H9 (cell line): ENCODE results near the gene ZNHIT1. TPM values are rescaled to one million over a fixed set of nuclear protein-coding genes. Genes with fewer than 3 reads are reported as not detected.

Source experiments
- DNase-seq: peaks from one replicate; pipeline ENCODE4 v3.0.0-alpha.2; 2017
- H2AFZ ChIP-seq: one replicate; pipeline ENCODE4 v1.6.1; 2013; ENCODE audit warnings: mild to moderate bottlenecking, low read length, control low read depth, moderate library complexity
- H2AK5ac ChIP-seq: 2 replicates; pipeline ENCODE4 v1.6.1; 2013; ENCODE audit warnings: low read length, control low read depth, mixed read lengths; ENCODE audit not compliant: insufficient read length
- H2BK120ac ChIP-seq: one replicate; pipeline ENCODE4 v1.6.1; 2013; ENCODE audit warnings: low read depth, mild to moderate bottlenecking, low read length, control low read depth, inconsistent platforms; ENCODE audit not compliant: poor library complexity, severe bottlenecking
- H2BK12ac ChIP-seq: 2 replicates; pipeline ENCODE4 v1.6.1; 2013; ENCODE audit warnings: low read length, control low read depth, mixed read lengths, low read depth; ENCODE audit not compliant: insufficient read length
- H2BK15ac ChIP-seq: 2 replicates; pipeline ENCODE4 v1.6.1; 2013; ENCODE audit warnings: low read depth, low read length, control low read depth
- H2BK20ac ChIP-seq: one replicate; pipeline ENCODE4 v1.6.1; 2013; ENCODE audit warnings: low read depth, mild to moderate bottlenecking, low read length, control low read depth, inconsistent platforms; ENCODE audit not compliant: poor library complexity, severe bottlenecking
- H2BK5ac ChIP-seq: 2 replicates; pipeline ENCODE4 v1.6.1; 2013; ENCODE audit warnings: low read length, control low read depth, mixed read lengths; ENCODE audit not compliant: insufficient read length
- H3K14ac ChIP-seq: 2 replicates; pipeline ENCODE4 v1.6.1; 2013; ENCODE audit warnings: low read length, control low read depth; ENCODE audit not compliant: insufficient read depth
- H3K18ac ChIP-seq: 2 replicates; pipeline ENCODE4 v1.6.1; 2013; ENCODE audit warnings: low read depth, mild to moderate bottlenecking, mixed read lengths, low read length, control low read depth; ENCODE audit not compliant: insufficient read length
- H3K23ac ChIP-seq: 2 replicates; pipeline ENCODE4 v1.6.1; 2013; ENCODE audit warnings: low read length, control low read depth, mixed read lengths, low read depth; ENCODE audit not compliant: insufficient read length
- H3K23me2 ChIP-seq: 2 replicates; pipeline ENCODE4 v1.6.1; 2013; ENCODE audit warnings: low read depth, mild to moderate bottlenecking, mixed read lengths, low read length, control low read depth; ENCODE audit not compliant: insufficient read length, poor library complexity, severe bottlenecking
- H3K27ac ChIP-seq: 2 replicates; pipeline ENCODE4 v1.5.1; 2013; ENCODE audit warnings: low read length, control low read depth, mixed read lengths, low read depth; ENCODE audit not compliant: insufficient read length
- H3K27me3 ChIP-seq: 2 replicates; pipeline ENCODE4 v1.6.1; 2013; ENCODE audit warnings: low read length, control low read depth, inconsistent platforms; ENCODE audit not compliant: insufficient read depth
- H3K4ac ChIP-seq: 2 replicates; pipeline ENCODE4 v1.6.1; 2013; ENCODE audit warnings: low read depth, mild to moderate bottlenecking, control low read depth, inconsistent platforms, low read length, moderate library complexity
- H3K4me1 ChIP-seq: 2 replicates; pipeline ENCODE4 v1.6.1; 2013; ENCODE audit warnings: low read length, control low read depth, inconsistent platforms; ENCODE audit not compliant: insufficient read depth
- H3K4me2 ChIP-seq: 2 replicates; pipeline ENCODE4 v1.6.1; 2013; ENCODE audit warnings: low read length, control low read depth, mixed read lengths; ENCODE audit not compliant: insufficient read length, insufficient read depth
- H3K56ac ChIP-seq: 2 replicates; pipeline ENCODE4 v1.6.1; 2013; ENCODE audit warnings: low read depth, mild to moderate bottlenecking, mixed read lengths, low read length, control low read depth; ENCODE audit not compliant: insufficient read length
- H3K79me1 ChIP-seq: 2 replicates; pipeline ENCODE4 v1.6.1; 2013; ENCODE audit warnings: low read depth, mild to moderate bottlenecking, moderate library complexity, low read length, control low read depth, inconsistent platforms; ENCODE audit not compliant: insufficient read depth, poor library complexity, severe bottlenecking
- H3K79me2 ChIP-seq: 2 replicates; pipeline ENCODE4 v1.6.1; 2013; ENCODE audit warnings: low read length, control low read depth, inconsistent platforms; ENCODE audit not compliant: insufficient read depth
- H3K9ac ChIP-seq: 2 replicates; pipeline ENCODE4 v1.6.1; 2013; ENCODE audit warnings: low read length, control low read depth, mixed read lengths; ENCODE audit not compliant: insufficient read length; ENCODE audit errors: extremely low read depth
- H3K9me3 ChIP-seq: one replicate; pipeline ENCODE4 v1.6.1; 2013; ENCODE audit warnings: low read depth, low read length, inconsistent platforms; ENCODE audit not compliant: control insufficient read depth
- H3T11ph ChIP-seq: one replicate; pipeline ENCODE4 v1.6.1; 2013; ENCODE audit warnings: mild to moderate bottlenecking, low read length, control low read depth, inconsistent platforms
- H4K20me1 ChIP-seq: one replicate; pipeline ENCODE4 v1.6.1; 2013; ENCODE audit not compliant: control insufficient read depth, insufficient read length, insufficient read depth
- H4K5ac ChIP-seq: 2 replicates; pipeline ENCODE4 v1.6.1; 2013; ENCODE audit warnings: low read depth, mild to moderate bottlenecking, mixed read lengths, low read length, control low read depth; ENCODE audit not compliant: insufficient read length
- H4K8ac ChIP-seq: replicated peaks from 2 replicates; pipeline ENCODE4 v1.6.1; 2013; ENCODE audit warnings: low read length, control low read depth, mixed read lengths, low read depth; ENCODE audit not compliant: insufficient read length
- H4K91ac ChIP-seq: 2 replicates; pipeline ENCODE4 v1.6.1; 2013; ENCODE audit warnings: low read depth, mild to moderate bottlenecking, moderate library complexity, mixed read lengths, low read length, control low read depth; ENCODE audit not compliant: insufficient read length
- H3K27ac Mint-ChIP-seq, 3 experiments: 2 replicates in 2 of 3; 3 replicates in 1 of 3; pipeline ENCODE4 v1.8.0; 2020 to 2021; ENCODE audit warnings: mixed read lengths in 3 of 3, mild to moderate bottlenecking in 1 of 3, moderate library complexity in 1 of 3
- H3K27me3 Mint-ChIP-seq: 2 replicates; pipeline ENCODE4 v1.8.0; 2021; ENCODE audit warnings: low read depth, mild to moderate bottlenecking, moderate library complexity, mixed read lengths
- H3K36me3 Mint-ChIP-seq, 3 experiments: 2 replicates in 2 of 3; 3 replicates in 1 of 3; pipeline ENCODE4 v1.8.0; 2020 to 2021; ENCODE audit warnings: low read depth in 3 of 3, mixed read lengths in 3 of 3; ENCODE audit not compliant: insufficient read depth in 1 of 3
- H3K4me1 Mint-ChIP-seq, 2 experiments: 2 replicates each; pipeline ENCODE4 v1.8.0; 2020; ENCODE audit warnings: mixed read lengths in 2 of 2
- H3K4me3 Mint-ChIP-seq, 2 experiments: 2 replicates in 1 of 2; 3 replicates in 1 of 2; pipeline ENCODE4 v1.8.0; 2020 to 2021; ENCODE audit warnings: mild to moderate bottlenecking in 2 of 2, mixed read lengths in 2 of 2, moderate library complexity in 1 of 2
- H3K9me3 Mint-ChIP-seq, 2 experiments: 2 replicates in 1 of 2; 3 replicates in 1 of 2; pipeline ENCODE4 v1.8.0; 2020; ENCODE audit warnings: mild to moderate bottlenecking in 2 of 2, mixed read lengths in 2 of 2, moderate library complexity in 1 of 2
- WGBS: extraction: QIAGEN DNeasy Blood & Tissue Kit; methylation state at CpG from one replicate; pipeline ENCODE4 v1.1.7; 2013; ENCODE audit warnings: missing lambda C conversion rate, low lambda C conversion rate, mixed read lengths; ENCODE audit not compliant: insufficient read length; ENCODE audit errors: extremely low coverage; 5-methylcytosine and 5-hydroxymethylcytosine counted together
- total RNA-seq: library from RNA; stranded (reverse); gene quantifications from 2 replicates; pipeline ENCODE4 v1.2.1, GENCODE V29; 2021
- TF ChIP-seq, protein P1 (sequence below): fragments of 200-600 bp; sonication (generic); conservative IDR thresholded peaks from 3 replicates; pipeline ENCODE4 v1.8.0; 2021; ENCODE audit warnings: antibody characterized with exemption, mild to moderate bottlenecking

Gene ZNHIT1
- total RNA-seq, 1 experiment from 2014 or later = 52.7 TPM

DNA sequence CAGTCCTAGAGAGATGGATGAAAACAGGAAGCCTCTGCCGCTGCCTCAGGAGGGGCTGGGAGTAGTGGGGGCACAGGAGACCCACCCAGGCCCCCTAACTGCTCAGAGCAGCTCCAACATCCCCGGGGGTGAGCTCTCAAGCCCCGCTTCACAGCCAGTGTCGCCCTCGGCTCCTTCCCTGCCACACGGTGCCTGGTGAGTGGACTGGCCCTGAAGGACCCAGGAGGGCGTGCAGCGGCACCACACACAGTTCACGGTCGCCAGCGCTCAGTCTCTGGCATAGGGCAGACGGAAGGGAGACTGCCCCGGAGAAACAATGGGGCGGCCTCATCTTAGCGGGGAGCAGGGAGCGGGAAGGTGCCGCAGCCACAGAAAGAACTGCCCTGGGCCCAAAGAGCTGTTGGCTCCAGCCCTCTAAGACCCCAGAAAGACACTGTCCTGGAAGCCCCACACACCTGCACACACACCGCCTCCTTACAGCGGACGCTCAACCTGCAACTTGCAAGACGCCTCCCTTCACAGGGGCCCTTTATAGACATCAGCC, 18.4 kb downstream of the ZNHIT1 start:
- DNase-seq = no peak
- Mint-ChIP-seq H3K27me3 (no peaks in the 10 kb centered on the region), H3K36me3 (peaks cover 3 to 23% (median 4%) of the 10 kb centered on the region in 3 experiments; a peak in 5 of 7 replicates), H3K27ac (no peak overlapping the region; a peak in 1 of 7 replicates), H3K9me3 (no peaks in the 10 kb centered on the region), H3K4me1 (peaks cover 16 to 31% of the 10 kb centered on the region in 2 experiments), H3K4me3 (no peak overlapping the region)
- no peak overlapping the region for H2AFZ ChIP-seq
- no peak overlapping the region for H3K56ac ChIP-seq
- TF ChIP-seq, protein P1, sequence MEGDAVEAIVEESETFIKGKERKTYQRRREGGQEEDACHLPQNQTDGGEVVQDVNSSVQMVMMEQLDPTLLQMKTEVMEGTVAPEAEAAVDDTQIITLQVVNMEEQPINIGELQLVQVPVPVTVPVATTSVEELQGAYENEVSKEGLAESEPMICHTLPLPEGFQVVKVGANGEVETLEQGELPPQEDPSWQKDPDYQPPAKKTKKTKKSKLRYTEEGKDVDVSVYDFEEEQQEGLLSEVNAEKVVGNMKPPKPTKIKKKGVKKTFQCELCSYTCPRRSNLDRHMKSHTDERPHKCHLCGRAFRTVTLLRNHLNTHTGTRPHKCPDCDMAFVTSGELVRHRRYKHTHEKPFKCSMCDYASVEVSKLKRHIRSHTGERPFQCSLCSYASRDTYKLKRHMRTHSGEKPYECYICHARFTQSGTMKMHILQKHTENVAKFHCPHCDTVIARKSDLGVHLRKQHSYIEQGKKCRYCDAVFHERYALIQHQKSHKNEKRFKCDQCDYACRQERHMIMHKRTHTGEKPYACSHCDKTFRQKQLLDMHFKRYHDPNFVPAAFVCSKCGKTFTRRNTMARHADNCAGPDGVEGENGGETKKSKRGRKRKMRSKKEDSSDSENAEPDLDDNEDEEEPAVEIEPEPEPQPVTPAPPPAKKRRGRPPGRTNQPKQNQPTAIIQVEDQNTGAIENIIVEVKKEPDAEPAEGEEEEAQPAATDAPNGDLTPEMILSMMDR = no peak
- H4K91ac ChIP-seq = no peak overlapping the region
- H3K4me2 ChIP-seq = no peak overlapping the region
- H2AK5ac ChIP-seq = no peak overlapping the region
- no peak overlapping the region for H2BK15ac ChIP-seq
- no CpG with 5 or more reads among the region's 21 CpGs for WGBS
- no peak overlapping the region for H3K4ac ChIP-seq
- H2BK12ac ChIP-seq = no peak overlapping the region
- H3K9ac ChIP-seq = no peak overlapping the region
- no peaks in the 10 kb centered on the region for H3K79me1 ChIP-seq
- no peak overlapping the region; the same call in 1 of the 2 replicates for H3K14ac ChIP-seq
- no peaks in the 10 kb centered on the region for H3K23me2 ChIP-seq
- H3K79me2 ChIP-seq = no peaks in the 10 kb centered on the region
- no peak overlapping the region for H3K27ac ChIP-seq
- H4K5ac ChIP-seq = no peak overlapping the region
- H4K20me1 ChIP-seq = no peaks in the 10 kb centered on the region
- H3K23ac ChIP-seq = no peak overlapping the region
- no peak overlapping the region for H3T11ph ChIP-seq
- no peak overlapping the region for H2BK5ac ChIP-seq
- H3K18ac ChIP-seq = no peak overlapping the region
- H4K8ac ChIP-seq = no peak overlapping the region
- no peak overlapping the region for H2BK120ac ChIP-seq
- H3K4me1 ChIP-seq = 0 out of 2 replicates have a peak, but pooled peaks cover 3% of the 10 kb centered on the region
- no peaks in the 10 kb centered on the region for H3K9me3 ChIP-seq
- H3K27me3 ChIP-seq = no peaks in the 10 kb centered on the region
- no peak overlapping the region for H2BK20ac ChIP-seq
